ENCODE measurements around the gene ZC3H6.
"Not testable (repeated sequence)": the region's sequence is repeated elsewhere in the genome, so short reads cannot be mapped to it uniquely, and the experiment has no call there.

Gene ZC3H6

GRCh38 chr2:112277596-112278220, 2.3 kb downstream of the ZC3H6 start:
- no peak overlapping the region for H3K4me3 ChIP-seq (ENCODE audit: low read depth, low read length)

GRCh38 chr2:112282066-112282465, 6.7 kb downstream of the ZC3H6 start:
- H3K4me3 ChIP-seq (ENCODE audit: low read depth, low read length) = not testable (repeated sequence)

DNA sequence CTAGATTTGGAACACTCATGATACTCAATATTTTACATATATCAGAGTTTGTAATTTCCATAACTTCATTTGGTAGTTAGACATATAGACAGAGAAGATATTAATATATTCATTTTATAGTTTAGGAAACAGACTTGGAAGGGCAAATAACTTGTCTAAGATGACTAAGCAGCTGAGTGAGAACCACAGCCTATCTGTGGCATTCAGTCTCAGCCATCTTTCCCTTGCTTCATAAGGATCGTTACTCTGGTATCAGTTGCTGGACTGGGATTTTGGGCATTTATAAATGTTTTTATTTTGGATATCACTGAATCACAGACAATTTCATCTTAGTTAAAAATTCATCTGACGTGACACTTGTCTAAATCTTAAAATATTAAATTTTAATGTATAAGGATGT, 8.1 kb downstream of the ZC3H6 start:
- not testable (repeated sequence) for H3K4me3 ChIP-seq (ENCODE audit: low read depth, low read length)

DNA sequence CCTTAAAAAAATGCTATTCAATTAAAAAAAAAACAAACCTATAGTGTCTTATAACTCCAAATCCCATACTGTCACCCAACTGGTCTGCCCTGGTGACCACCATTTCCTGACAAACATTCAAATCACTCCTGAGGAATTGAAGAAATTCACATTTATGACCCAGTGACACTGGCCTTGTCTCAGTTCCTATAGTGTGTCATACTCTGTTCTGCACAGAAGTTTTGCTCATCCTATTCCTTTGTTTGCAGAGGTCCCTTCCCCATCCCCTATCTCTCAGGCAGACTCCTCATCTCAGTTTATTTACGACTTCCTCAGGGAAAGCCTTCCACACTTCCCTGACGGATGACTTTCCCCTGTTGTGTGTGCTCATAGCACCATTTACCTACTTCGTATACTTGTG, 14.7 kb downstream of the ZC3H6 start:
- no peak overlapping the region for H3K4me3 ChIP-seq (ENCODE audit: low read depth, low read length)

DNA sequence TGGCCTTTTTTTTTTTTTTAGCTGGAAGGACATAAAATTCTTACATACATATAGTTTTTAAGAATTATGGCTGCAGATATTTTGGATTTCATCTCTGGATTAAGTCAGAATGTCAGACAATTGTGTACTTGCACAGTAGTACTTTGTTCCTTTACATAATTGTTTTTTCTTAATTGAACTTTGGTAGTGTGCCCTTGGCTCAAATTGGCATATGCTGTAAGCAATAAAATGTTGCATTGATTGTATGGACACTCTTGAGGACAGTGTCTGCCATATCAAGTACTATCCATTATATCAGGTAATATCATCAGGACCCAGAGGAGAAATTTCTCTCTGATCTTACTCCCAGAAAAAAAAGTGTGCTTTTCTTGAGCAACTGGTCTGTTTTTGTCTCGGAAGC, 15.3 kb downstream of the ZC3H6 start:
- no peak overlapping the region for H3K4me3 ChIP-seq (ENCODE audit: low read depth, low read length)

GRCh38 chr2:112293636-112294401, 18.4 kb downstream of the ZC3H6 start:
- no peak overlapping the region for H3K4me3 ChIP-seq (ENCODE audit: low read depth, low read length)

DNA sequence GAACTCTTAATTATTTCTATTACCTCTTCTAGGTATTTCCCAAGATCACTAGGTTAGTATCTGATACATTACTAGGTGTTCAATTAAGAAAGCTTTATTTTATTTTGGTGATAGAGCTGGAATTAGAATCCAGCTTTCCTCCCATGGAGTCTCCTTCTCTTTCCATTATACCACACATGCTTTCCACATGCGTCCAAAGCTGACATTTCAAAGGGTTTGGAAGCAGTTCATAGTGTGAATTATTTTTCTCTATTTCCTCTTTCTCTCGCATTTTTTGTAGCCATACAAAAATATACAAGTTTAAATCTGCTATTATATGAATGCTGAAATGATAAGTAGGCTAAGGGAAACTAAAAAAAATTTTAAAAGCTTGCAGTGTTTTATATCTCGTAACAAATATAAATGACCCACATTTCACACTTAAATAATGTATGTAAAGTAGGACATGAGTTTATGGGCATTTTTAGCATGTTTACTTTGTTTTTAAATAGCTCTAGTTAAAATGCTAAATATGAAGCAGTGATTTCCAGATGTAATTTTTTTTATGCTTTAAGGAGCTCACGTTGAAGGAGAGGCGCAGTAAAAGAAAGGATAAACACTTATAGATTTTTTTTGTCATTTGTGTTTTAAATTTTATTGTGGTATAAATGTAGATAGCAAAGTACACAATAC, 20.1 kb downstream of the ZC3H6 start:
- H3K4me3 ChIP-seq (ENCODE audit: low read depth, low read length) = no peak overlapping the region

DNA sequence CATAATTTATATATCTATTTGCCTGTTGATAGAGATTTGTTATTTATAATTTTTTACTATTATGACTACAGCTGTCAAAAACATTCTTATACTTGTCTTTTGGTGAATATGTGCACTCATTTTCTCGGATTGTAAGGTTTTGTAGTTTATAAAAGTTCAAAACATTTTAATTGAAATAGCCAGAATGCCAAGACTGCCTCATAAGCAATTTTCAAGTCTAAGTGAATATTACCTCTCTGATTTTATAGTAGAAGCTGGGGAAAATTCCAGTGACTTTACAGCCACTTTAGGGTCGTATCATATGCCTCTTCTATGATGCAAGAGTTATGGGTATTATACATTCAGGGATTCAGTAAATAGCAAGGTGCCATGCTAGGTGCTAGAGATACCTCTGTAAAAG, 21.0 kb downstream of the ZC3H6 start:
- no peak overlapping the region for H3K4me3 ChIP-seq (ENCODE audit: low read depth, low read length)

DNA sequence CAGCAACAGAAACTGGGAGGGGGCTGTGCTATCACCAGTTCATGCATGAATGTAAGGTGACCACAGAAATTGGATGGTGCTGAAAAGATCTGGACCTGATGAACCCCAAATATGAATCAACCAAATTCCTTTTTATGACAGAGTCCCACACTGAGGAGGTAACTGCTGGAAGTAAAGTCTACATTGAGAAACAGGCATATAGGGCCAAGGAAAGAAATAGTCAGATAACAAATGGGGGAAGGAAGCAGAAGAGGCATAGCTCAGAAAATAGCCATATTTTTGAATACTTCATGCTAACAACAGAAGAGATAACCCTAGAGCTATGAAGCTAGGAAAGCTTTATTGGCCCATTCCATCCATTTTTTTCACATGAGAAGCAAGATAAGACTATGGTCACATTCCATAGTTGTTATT, 25.8 kb downstream of the ZC3H6 start:
- H3K4me3 ChIP-seq (ENCODE audit: low read depth, low read length) = no peak overlapping the region

DNA sequence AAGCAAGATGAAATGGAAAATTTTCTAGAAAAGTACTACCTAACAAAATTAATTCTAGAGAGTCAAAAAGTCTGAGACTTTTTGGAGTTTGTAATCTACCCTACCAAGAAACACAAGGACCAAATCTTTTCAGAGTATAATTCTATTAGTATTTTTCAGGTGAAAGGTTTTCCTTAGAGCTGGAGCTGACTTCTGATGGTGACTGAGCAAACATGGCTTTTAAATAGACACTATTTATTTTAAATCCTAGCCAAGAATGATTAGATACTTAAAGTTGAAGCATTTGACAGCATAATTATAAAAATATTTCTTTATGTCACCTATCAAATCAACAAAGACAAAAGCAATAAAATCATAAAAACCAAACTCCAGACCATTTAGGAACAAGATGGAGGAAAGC, 26.6 kb downstream of the ZC3H6 start:
- H3K4me3 ChIP-seq (ENCODE audit: low read depth, low read length) = no peak overlapping the region

DNA sequence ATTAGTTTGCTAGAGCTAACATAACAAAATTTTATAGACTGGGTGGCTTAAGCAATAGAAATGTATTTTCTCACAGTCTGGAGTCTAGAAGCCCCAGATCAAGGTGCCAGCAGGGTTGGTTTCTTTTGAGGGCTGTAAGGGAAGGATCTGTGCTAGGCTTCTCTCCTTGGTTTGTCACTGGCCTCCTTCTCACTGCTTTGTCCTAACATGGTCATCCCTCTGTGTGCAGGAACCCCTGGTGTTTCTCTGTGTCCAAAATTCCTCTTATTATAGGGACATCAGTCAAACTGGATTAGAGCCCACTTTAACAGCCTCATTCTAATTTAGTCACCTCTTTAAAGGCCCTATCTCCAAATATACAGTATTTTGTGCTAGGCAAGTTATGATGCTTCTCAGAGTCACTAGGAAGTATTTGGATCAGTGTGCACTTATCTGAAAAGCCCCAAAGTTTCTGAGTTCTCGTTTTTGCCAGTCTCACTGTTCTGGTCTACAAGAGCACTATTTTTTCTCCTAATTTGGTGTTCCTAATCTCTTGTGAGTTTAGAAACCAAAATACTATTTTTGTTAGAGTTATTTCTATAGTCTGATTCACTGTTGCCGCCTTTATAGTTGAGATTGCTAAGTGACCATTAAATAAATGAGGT, 29.0 kb downstream of the ZC3H6 start:
- H3K4me3 ChIP-seq (ENCODE audit: low read depth, low read length) = no peak overlapping the region

DNA sequence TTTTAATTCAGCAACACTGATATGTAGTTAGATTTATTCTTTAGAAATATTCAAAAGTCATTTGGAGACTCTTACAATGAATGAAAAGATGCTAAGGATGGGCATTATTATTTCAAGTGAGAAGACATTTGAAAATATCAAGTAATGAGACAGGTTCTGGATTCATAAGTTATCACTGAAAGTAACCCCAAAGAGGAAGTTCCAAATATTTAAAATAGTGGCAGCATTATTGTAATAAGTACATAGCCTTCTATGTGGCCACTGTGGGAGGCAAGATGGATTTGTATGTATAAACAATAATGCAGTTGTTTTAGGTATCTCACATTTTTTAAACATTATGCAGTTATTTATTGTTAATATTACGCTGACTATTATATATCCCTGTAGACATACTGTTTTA, 29.7 kb downstream of the ZC3H6 start:
- no peak overlapping the region for H3K4me3 ChIP-seq (ENCODE audit: low read depth, low read length)

DNA sequence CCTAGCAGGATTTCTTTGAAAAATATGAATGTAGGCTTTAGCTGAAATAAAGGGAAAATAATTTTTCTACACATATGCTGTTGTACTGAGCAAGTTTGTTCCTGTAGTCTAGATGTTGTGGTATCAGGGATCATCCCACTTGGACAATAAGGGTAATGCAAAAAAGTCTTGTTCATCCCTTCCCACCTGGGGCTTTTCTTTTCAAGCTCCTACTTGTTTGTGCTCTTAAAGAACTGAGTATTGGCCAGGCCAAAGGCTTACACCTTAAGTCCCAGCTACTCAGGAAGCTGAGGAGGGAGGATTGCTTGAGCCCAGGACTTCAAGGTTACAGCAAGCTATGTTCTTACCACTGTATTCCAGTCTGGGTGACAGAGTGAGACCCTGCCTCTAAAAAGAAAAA, 35.5 kb downstream of the ZC3H6 start:
- no peak overlapping the region for H3K4me3 ChIP-seq (ENCODE audit: low read depth, low read length)

- no peak overlapping the region for H3K4me3 ChIP-seq (ENCODE audit: low read depth, low read length)
Measured at GRCh38 chr2:112311932-112312331, 36.5 kb downstream of the ZC3H6 start.

DNA sequence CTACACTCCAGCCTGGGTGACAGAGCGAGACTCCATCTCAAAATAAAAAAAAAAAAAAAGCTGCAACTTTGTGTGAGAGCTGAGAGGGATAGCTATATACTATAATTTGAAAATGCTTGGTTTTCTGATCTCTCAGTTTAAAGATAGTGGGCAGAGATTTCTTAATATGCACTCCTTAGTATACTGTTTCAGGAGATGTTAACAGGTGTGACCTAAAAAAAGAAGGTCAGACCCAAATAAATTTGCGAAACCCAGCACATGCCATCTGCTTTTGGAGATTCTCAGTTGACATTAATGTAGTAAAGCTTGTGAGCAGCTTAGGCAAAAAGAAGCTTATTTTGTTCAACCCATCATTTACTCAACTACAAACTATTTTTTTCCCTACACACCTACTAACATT, 37.4 kb downstream of the ZC3H6 start:
- H3K4me3 ChIP-seq (ENCODE audit: low read depth, low read length) = no peak overlapping the region

GRCh38 chr2:112314856-112315255, 39.5 kb downstream of the ZC3H6 start:
- no peak overlapping the region for H3K4me3 ChIP-seq (ENCODE audit: low read depth, low read length)

GRCh38 chr2:112317303-112318158, 42.1 kb downstream of the ZC3H6 start:
- H3K4me3 ChIP-seq (ENCODE audit: low read depth, low read length) = no peak overlapping the region

DNA sequence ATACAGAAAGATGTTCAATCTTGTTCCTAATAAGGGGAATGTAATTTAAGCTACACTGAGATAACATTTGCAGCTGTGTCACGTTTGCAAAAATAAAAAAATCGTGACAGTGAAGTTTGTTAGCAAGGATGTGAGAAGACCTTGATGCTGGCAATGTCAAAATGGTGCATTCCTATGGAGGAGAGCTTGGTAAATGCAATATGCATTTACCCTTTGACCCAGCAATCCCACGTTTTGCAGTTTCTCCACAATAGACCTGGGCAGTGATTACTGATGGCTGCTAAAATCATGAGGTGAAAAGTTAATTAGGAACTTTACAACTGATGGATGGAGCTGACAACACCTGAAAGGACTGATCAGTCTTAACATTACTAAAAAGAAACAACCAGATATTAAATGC, 43.1 kb downstream of the ZC3H6 start:
- no peak overlapping the region for H3K4me3 ChIP-seq (ENCODE audit: low read depth, low read length)

DNA sequence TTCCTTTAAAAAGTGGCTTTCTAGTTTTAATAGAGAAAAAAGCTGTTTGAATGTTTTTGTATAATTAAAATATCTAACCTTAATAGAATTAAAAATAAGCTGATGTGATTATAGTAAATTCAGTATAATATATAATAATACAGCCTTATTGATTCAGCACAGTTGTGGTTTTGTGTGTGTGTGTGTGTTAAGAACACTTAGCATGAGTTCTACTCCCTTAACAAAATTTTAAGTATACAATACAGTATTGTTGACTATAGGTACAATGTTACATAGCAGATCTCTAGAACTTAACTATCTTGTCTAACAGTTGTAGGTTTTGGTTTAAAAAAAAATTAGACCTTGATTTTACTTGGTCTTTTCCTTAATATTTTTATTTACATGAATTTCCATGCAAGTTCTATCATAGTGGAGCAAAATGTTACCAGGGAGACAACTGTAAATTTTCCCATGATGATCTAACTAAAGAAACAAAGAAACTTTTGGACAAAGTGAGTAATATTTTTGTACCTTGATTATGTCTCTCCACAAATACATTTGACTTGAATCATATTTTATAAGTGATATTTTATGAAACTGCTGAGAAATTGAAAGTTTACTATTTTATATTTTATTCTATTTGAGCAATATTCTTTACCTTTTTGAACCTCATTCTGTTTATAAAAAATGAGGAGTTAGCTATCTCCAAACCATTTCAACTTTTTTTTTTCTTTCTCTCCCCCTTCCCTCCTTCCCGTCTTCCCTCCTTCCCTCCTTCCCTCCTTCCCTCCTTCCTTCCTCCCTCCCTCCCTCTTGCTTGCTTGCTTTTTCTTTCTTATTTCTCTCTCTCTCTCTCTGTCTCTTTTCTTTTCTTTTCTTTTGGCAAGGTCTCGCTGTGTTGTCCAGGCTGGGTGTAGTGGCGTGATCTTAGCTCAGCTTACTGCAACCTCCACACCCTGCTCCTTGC, 46.3 kb downstream of the ZC3H6 start:
- H3K4me3 ChIP-seq (ENCODE audit: low read depth, low read length) = no peak overlapping the region

DNA sequence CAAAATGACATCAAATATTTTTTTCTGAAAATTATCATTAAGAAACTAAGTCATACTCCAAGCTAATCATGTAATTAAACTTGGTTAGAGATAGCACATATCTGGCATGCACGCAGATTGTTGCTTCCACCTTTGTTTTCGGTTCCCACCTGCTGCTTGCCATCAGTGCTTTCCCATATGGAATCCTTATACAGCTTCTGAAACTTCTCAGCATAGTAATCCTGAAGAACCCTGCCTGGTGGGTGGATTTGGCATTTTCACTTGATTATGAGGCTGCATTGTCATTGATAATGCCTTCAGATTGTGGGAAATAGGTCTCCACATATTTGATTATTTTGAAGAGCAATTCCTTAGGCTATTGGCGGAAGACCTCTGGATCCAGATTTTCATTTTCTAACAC, 47.5 kb downstream of the ZC3H6 start:
- H3K4me3 ChIP-seq (ENCODE audit: low read depth, low read length) = no peak overlapping the region
